Left lung (tissue), 10 donors: Measurements from ENCODE around the gene TMEM63C. TPM values are rescaled to one million over a fixed set of nuclear protein-coding genes. Genes with fewer than 3 reads are reported as not detected.

Source experiments
- ATAC-seq: fragments of 200-7000 bp; cut with Tn5 transposase; one replicate; pipeline ENCODE4 v1.9.1; 2020; ENCODE audit warnings: moderate library complexity
- DNase-seq, 4 donors: peaks; one replicate each; pipeline ENCODE4 v3.0.0-alpha.2; 2013 to 2020
- H3K27ac ChIP-seq, 2 donors: fragments of 200-600 bp; sonication (generic) in 1 of 2; one replicate each; pipeline versions ENCODE4 v1.5.0 to v1.8.0; 2020 to 2021
- H3K27me3 ChIP-seq, 2 donors: fragments of 200-600 bp; sonication (generic) in 1 of 2; one replicate each; pipeline versions ENCODE4 v1.5.0 to v1.8.0; 2020 to 2021
- H3K36me3 ChIP-seq, 2 donors: fragments of 200-600 bp; sonication (generic) in 1 of 2; one replicate each; pipeline versions ENCODE4 v1.5.0 to v1.8.0; 2020 to 2021
- H3K4me1 ChIP-seq, 2 donors: fragments of 200-600 bp; one replicate each; pipeline ENCODE4 v1.8.0; 2021
- H3K4me3 ChIP-seq, 2 donors: fragments of 200-600 bp; sonication (generic) in 1 of 2; one replicate each; pipeline versions ENCODE4 v1.5.0 to v1.8.0; 2020 to 2021; ENCODE audit warnings: mild to moderate bottlenecking in 1 of 2
- H3K9me3 ChIP-seq, 2 donors: fragments of 200-600 bp; sonication (generic) in 1 of 2; one replicate each; pipeline versions ENCODE4 v1.5.0 to v1.8.0; 2020 to 2021
- CTCF ChIP-seq, 2 donors: fragments of 200-600 bp; sonication (generic) in 1 of 2; IDR thresholded peaks; one replicate each; pipeline versions ENCODE4 v1.5.0 to v1.8.0; 2021; ENCODE audit warnings: antibody characterized with exemption in 2 of 2
- intact Hi-C, 2 donors: fragments of 100-400 bp; cut with DNase I; formaldehyde crosslinking; loops; one replicate each; pipeline versions ENCODE4 v1.11.2 to v1.14.2; 2022
- polyA plus RNA-seq, 6 donors: library from polyadenylated mRNA; unstranded; fragments of 120-200 nt; gene quantifications; one replicate each; pipeline ENCODE4 v1.2.1, GENCODE V29; 2013; ENCODE audit not compliant: insufficient read length in 6 of 6
- total RNA-seq, 2 donors: library from RNA; stranded (reverse); fragmentation: NEBNext Ultra II Directional; extraction: Animal tissue kit (Norgen Biotek cat#: 25700); gene quantifications; one replicate each; pipeline ENCODE4 v1.2.1, GENCODE V29; 2021
- donor health status: DM: no; HTN: yes; CAD: no.
- donor health status: DM: no; HTN: no; CAD: no.

The TMEM63C gene
- total and polyA plus RNA-seq, 8 donors, result 0.20 to 2.0 (median 0.88) TPM; not detected in 1

- Histone ChIP-seq H3K4me1 (peaks cover 0 to 27% of the 10 kb centered on the region in 2 donors), H3K27ac (no peak overlapping the region), H3K27me3 (peaks cover 64 to 100% of the 10 kb centered on the region in 2 donors), H3K4me3 (no peak overlapping the region), H3K36me3 (no peaks in the 10 kb centered on the region), H3K9me3 (no peaks in the 10 kb centered on the region)
- intact Hi-C loops, result no loop called here
- peak; percentile 8 to 14 for TF ChIP-seq CTCF (IDR thresholded peaks at IDR 0.05)
- DNase-seq (peak in 2 of 4 donors; percentile 16 to 80), ATAC-seq (peak; percentile 61)
Observed at GRCh38 chr14:77139540-77140358, 41.8 kb upstream of the TMEM63C start.

- peak overlapping the region in 1 of 2 donors; percentile 17 for H3K4me3 ChIP-seq
- H3K4me1 ChIP-seq, result peaks cover 0 to 27% of the 10 kb centered on the region in 2 donors
- H3K36me3 ChIP-seq, result no peaks in the 10 kb centered on the region
- H3K9me3 ChIP-seq, result no peaks in the 10 kb centered on the region
- intact Hi-C loops, result no loop called here
- peaks cover 71 to 100% of the 10 kb centered on the region in 2 donors for H3K27me3 ChIP-seq
- no peak overlapping the region for H3K27ac ChIP-seq
- no peak for TF ChIP-seq CTCF (IDR thresholded peaks at IDR 0.05)
- no peak for ATAC-seq
- no peak for DNase-seq
Observed at GRCh38 chr14:77140359-77141213, 41.0 kb upstream of the TMEM63C start.

- intact Hi-C loops, result no loop called here
- TF ChIP-seq CTCF (IDR thresholded peaks at IDR 0.05), result peak in 1 of 2 donors; percentile 11
- H3K27ac ChIP-seq, result no peak within 1 kb of the TSS
- H3K9me3 ChIP-seq, result no peaks in the 10 kb centered on the region
- no peaks in the 10 kb centered on the region for H3K36me3 ChIP-seq
- peak in 1 of 4 donors; percentile 35 for DNase-seq
- peak within 1 kb of the TSS in 1 of 2 donors; percentile 17 for H3K4me3 ChIP-seq
- H3K27me3 ChIP-seq, result peaks cover 79 to 100% of the 10 kb centered on the region in 2 donors
- H3K4me1 ChIP-seq, result peaks cover 0 to 27% of the 10 kb centered on the region in 2 donors
- peak; percentile 30 for ATAC-seq
Observed at GRCh38 chr14:77141214-77142004, 40.2 kb upstream of the TMEM63C start, which contains the start of gene ZDHHC22. ZDHHC22 (minus strand) TSS chr14:77141791; CDS start chr14:77139738, 2,053 bp downstream.

- no peaks in the 10 kb centered on the region for H3K36me3 ChIP-seq
- H3K27ac ChIP-seq, result no peak overlapping the region
- no peaks in the 10 kb centered on the region for H3K9me3 ChIP-seq
- H3K4me1 ChIP-seq, result peaks cover 0 to 27% of the 10 kb centered on the region in 2 donors
- ATAC-seq (no peak), DNase-seq (no peak)
- peaks cover 80 to 100% of the 10 kb centered on the region in 2 donors for H3K27me3 ChIP-seq
- intact Hi-C loops, result no loop called here
- no peak overlapping the region for H3K4me3 ChIP-seq
- TF ChIP-seq CTCF (IDR thresholded peaks at IDR 0.05), result no peak
Observed at GRCh38 chr14:77142005-77142800, 39.4 kb upstream of the TMEM63C start.
